ENCODE results near the gene ATF6.
"Not testable (repeated sequence)": the region's sequence is repeated elsewhere in the genome, so short reads cannot be mapped to it uniquely, and the experiment has no call there.

ATF6 gene

GRCh38 chr1:161784968-161785367, 18.8 kb downstream of the ATF6 start:
- no peak for DNase-seq

DNA sequence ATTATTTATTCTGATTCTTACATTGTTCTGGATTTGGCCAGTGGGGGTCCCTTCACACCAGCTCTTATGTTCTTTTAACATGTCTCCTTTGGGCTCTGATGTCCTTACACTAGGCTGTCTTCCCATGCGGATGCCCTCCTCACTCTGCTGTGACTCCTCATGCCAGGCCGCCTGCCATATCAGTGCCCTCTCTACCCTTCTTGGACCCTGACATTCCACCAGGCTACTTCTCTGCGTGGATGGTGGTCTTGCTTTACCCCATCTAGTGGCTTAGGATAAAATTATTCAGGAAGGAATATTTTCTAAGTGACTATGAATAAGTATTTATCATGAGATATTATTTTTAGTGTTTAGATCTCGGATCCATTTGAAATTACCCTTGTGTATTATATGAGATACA, 21.2 kb downstream of the ATF6 start:
- no peak for DNase-seq

DNA sequence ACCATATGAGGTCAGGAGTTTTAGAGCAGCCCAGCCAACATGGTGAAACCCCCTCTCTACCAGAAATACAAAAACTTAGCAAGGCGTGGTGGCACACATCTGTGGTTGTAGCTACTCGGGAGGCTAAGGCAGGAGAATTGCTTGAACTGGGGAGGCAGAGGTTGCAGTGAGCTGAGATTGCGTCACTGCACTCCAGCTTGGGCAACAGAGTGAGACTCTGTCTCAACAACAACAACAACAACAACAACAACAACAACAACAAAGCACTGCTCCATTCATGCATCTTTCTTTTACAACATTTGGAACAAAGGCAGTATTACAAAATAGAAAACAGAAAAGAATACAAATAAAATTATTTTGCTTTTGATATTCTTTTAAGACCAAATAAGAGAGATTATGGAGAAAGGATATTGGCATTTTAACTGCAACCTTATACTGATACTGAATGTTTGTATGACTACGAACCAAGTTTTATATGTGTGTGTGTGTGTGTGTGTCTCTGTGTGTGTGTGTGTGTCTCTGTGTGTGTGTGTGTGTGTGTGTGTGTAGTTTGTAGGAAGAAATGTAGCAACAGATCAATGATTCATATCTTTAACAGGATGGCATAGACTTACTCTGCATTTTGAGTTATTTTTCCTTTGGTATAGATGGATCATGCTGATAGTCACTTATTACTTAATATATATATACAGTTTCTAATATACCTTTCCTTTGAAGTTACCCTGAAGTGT, 24.6 kb downstream of the ATF6 start:
- no peak for DNase-seq

- DNase-seq, result no peak
Observed at GRCh38 chr1:161791904-161792655, 26.0 kb downstream of the ATF6 start.

GRCh38 chr1:161792740-161793139, 26.6 kb downstream of the ATF6 start:
- DNase-seq, result no peak

DNA sequence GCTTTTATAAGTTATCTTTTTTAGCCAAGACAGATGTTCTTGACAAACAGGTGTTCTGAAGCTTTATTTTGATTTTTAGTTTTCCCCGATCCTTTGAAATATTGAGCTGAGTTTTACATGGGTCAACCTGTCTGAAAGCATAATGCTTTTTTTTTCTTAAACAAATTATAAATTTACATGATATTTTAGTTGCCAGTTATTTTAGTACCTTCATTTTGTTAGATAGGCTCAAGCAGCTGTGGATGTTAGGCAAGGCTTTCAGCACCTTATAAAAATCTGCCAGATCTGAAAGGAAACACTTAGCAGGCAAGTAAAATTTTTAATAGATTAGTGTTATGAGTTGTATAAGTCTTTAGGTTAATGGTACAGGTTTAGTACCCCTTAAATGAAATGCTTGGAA, 33.7 kb downstream of the ATF6 start:
- no peak for DNase-seq

- no peak for DNase-seq
Observed at GRCh38 chr1:161801955-161802354, 35.8 kb downstream of the ATF6 start.

- DNase-seq, result no peak
Observed at GRCh38 chr1:161803181-161803580, 37.1 kb downstream of the ATF6 start.

DNA sequence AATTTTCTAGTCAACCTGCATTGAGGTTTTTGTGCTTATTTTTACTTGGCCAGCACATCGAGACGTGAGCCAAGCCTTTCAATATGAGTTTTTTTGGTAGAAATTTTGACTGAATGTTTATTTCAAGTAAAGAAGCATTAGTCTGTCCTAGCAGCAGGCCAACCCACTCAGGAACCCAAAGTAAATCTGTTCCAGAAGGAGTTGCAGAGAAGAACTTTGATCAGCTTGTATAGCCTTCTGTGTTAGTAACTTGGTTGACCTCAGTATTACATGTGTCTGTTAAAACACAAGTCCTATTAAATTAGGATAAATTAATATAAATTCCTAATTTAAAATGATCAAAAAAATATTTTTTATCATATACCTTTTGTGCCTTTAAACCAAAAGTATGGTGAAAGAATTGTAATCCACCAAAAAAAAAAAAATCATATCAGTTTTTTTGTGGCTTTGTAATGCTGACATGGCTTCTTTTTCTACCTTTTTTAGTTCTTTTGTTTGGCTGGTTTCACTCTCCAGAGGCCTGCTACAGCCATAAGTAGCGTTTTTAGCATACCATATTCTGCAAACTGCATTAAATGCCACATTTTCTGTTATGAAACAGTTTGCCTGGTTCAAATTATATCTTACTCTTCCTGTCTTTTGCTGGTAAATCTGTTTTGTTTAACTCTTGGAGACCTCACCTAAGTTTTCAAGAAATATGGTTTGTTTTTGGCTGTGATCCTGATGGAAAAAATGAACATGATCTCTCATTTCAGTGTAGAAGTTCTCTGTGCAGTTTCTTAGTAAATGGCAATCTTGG, 39.5 kb downstream of the ATF6 start:
- DNase-seq, result no peak

GRCh38 chr1:161809202-161809601, 43.1 kb downstream of the ATF6 start:
- not testable (repeated sequence) for DNase-seq

- not testable (repeated sequence) for DNase-seq
Observed at GRCh38 chr1:161809656-161810055, 43.5 kb downstream of the ATF6 start.

DNA sequence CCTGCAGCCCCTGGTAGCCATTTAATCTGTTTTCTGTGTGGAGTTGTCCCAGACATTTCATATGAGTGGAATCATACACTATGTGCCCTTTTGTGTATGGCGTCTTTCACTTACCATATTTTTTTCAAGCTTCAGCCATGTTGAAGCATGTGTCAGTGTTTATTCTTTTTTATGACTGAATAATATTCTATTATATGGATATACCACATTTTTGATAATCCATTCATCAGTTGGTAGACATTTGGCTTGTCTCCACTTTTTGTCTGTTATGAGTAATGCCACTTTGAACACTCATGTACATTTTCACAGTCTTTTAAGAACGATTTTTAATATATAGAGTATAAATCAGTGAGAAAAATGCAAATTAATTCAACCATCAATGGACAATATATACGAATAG, 44.7 kb downstream of the ATF6 start:
- no peak for DNase-seq

GRCh38 chr1:161816201-161816600, 50.1 kb downstream of the ATF6 start:
- DNase-seq, result no peak

DNA sequence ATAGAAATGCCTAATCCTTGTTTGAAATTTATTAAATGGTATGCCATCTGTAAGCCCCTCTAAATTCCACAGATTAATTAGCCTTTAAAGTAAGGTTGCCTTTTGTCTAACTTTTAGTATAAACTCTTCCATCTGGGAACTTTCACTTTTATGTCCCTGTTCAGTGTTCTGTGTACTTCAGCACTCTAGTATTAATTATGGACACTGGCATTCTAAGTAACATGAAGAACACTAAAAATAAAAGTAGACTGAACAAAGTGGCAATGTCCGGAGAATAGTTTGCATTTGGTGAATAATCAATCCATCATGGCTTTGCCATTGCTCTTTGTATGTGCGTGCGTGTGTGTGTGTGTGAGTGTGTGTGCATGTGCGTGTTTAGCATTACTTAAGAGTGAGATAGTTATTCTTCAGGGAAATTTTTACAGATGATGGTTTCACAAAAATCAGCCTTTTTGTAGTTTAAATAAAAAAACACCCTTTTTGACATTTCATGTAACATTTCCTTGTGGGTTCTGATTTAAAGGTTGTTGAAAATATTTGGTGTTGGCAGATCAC, 51.1 kb downstream of the ATF6 start:
- no peak for DNase-seq

DNA sequence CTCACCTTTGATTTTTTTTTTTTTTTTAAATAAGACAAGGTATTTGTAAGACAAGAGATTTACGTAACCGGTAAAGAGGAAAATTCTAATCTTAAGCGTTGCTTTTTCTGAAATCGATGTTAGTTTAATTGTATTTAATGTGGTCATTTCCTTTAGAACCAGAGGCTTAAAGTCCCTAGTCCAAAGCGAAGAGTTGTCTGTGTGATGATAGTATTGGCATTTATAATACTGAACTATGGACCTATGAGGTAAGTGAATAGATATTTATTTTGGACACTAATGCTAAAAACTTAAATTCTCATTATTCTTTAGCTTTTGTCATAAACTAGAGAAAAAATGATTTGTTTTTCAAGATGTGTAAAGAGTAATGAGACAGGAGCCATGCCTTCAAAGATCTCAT, 54.8 kb downstream of the ATF6 start:
- no peak for DNase-seq

- no peak for DNase-seq
Observed at GRCh38 chr1:161824618-161825017, 58.5 kb downstream of the ATF6 start.

DNA sequence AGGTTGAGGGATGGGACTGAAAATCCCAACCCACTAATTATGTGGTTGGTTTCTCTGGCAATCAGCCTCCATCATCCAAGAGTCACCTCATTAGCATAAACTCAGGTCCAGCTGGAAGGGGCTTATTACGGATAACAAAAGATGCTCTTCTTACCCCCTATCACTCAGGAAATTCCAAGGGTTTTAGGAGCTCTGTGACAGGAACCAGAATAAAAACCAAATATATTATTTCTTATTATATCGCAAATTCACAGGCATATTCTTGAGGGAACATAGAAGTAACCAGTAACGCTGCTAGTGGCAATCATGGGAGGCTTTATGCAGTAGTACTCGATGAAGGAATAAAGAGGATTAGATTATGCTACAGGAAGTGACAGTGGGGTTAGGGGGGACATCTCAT, 59.7 kb downstream of the ATF6 start:
- DNase-seq, result no peak

- DNase-seq, result no peak
Observed at GRCh38 chr1:161826478-161826877, 60.4 kb downstream of the ATF6 start.

- no peak for DNase-seq
Observed at GRCh38 chr1:161827786-161828185, 61.7 kb downstream of the ATF6 start.

- DNase-seq, result not testable (repeated sequence)
Observed at GRCh38 chr1:161832299-161832907, 66.3 kb downstream of the ATF6 start.

- no peak for DNase-seq
Observed at GRCh38 chr1:161834967-161835550, 68.9 kb downstream of the ATF6 start.

- no peak for DNase-seq
Observed at GRCh38 chr1:161836018-161836417, 69.9 kb downstream of the ATF6 start.

- no peak for DNase-seq
Observed at GRCh38 chr1:161838362-161838761, 72.2 kb downstream of the ATF6 start.

Measured in activated CD4-positive, alpha-beta T cell treated with anti-CD3 and anti-CD28 coated beads for 1 hour (primary cell).